A673 (cell line): ENCODE measurements around the gene LBHD2. TPM values are rescaled to one million over a fixed set of nuclear protein-coding genes. Genes with fewer than 3 reads are reported as not detected.

Experiments
- BruUV-seq: library from RNA; stranded (reverse); fragments of 400-500 nt; replicated peaks from 2 replicates; lab custom pipeline; 2021; lab: Mats Ljungman, UMichigan
- CTCF ChIA-PET: fragments of 300-600 bp; sonication (Branson Sonifier 250); formaldehyde crosslinking; loops from one replicate; lab custom pipeline; 2022; ENCODE audit warnings: antibody characterized with exemption; lab: Charles Lee
- POLR2A ChIA-PET: fragments of 300-600 bp; sonication (Branson Sonifier 250); formaldehyde crosslinking; loops from one replicate; lab custom pipeline; 2022; ENCODE audit warnings: antibody characterized with exemption; ENCODE audit not compliant: low non-redundant PET; lab: Charles Lee
- DNase-seq: peaks from one replicate; pipeline ENCODE4 v3.0.0-alpha.2; 2015; ENCODE audit warnings: low spot score
- H3K27ac ChIP-seq: fragments of 200-600 bp; sonication (generic); 2 replicates; pipeline ENCODE4 v1.5.1; 2016; ENCODE audit warnings: mixed run types, low read depth, mild to moderate bottlenecking, mixed read lengths, antibody characterized with exemption, low read length; ENCODE audit not compliant: poor library complexity, severe bottlenecking
- H3K27me3 ChIP-seq: fragments of 200-600 bp; sonication (generic); replicated peaks from 2 replicates; pipeline ENCODE4 v1.6.1; 2017; ENCODE audit warnings: mixed run types, low read depth, mild to moderate bottlenecking, mixed read lengths, antibody characterized with exemption, low read length; ENCODE audit not compliant: insufficient read depth, poor library complexity
- H3K36me3 ChIP-seq: fragments of 200-600 bp; sonication (generic); 2 replicates; pipeline ENCODE4 v1.6.1; 2016; ENCODE audit warnings: mixed run types, mild to moderate bottlenecking, mixed read lengths, antibody characterized with exemption, low read length; ENCODE audit not compliant: insufficient read depth, poor library complexity, severe bottlenecking
- H3K4me1 ChIP-seq: fragments of 200-600 bp; sonication (generic); 2 replicates; pipeline ENCODE4 v1.6.1; 2017; ENCODE audit warnings: mixed run types, mild to moderate bottlenecking, mixed read lengths, antibody characterized with exemption, low read length; ENCODE audit not compliant: insufficient read depth, poor library complexity, severe bottlenecking
- H3K4me3 ChIP-seq: fragments of 200-600 bp; sonication (generic); 2 replicates; pipeline ENCODE4 v1.5.1; 2016; ENCODE audit warnings: low read depth, mixed run types, mild to moderate bottlenecking, mixed read lengths, low read length; ENCODE audit not compliant: poor library complexity, severe bottlenecking
- H3K9me3 ChIP-seq: fragments of 200-600 bp; sonication (generic); 2 replicates; pipeline ENCODE4 v1.6.1; 2016; ENCODE audit warnings: mixed run types, low read depth, mild to moderate bottlenecking, mixed read lengths, antibody characterized with exemption, low read length; ENCODE audit not compliant: poor library complexity, severe bottlenecking
- CTCF ChIP-seq: fragments of 300-800, 200-600 bp; sonication (generic); conservative IDR thresholded peaks from 2 replicates; pipeline ENCODE4 v1.5.1; 2017; ENCODE audit warnings: low read depth, mild to moderate bottlenecking, antibody characterized with exemption, low read length, moderate library complexity, mixed read lengths
- EZH2 ChIP-seq: fragments of 200-600 bp; sonication (generic); IDR thresholded peaks from 2 replicates; pipeline ENCODE4 v1.6.1; 2017; ENCODE audit warnings: borderline replicate concordance, low read depth, mild to moderate bottlenecking, mixed read lengths, antibody characterized with exemption, low read length; ENCODE audit not compliant: poor library complexity, severe bottlenecking
- intact Hi-C: fragments of 100-400 bp; cut with micrococcal nuclease; formaldehyde crosslinking; loops from one replicate; pipeline ENCODE4 v1.10.0; 2022; ENCODE audit not compliant: unreplicated experiment
- total RNA-seq: library from RNA; stranded (reverse); gene quantifications from 2 replicates; pipeline ENCODE4 v1.2.3, GENCODE V29; 2021

The LBHD2 gene
- total RNA-seq, 1 experiment from 2014 or later: 0.99 TPM

- peaks cover 26% of the 10 kb centered on the region for H3K4me1 ChIP-seq
- DNase-seq: no peak
- ChIA-PET CTCF (no interaction called here), POLR2A (no interaction called here)
- TF ChIP-seq EZH2: no peak
- no peak for TF ChIP-seq CTCF
- H3K9me3 ChIP-seq: no peaks in the 10 kb centered on the region
- H3K27ac ChIP-seq: peak overlapping the region; percentile 82
- H3K36me3 ChIP-seq: no peaks in the 10 kb centered on the region
- H3K4me3 ChIP-seq: peak overlapping the region; percentile 84
- BruUV-seq: TSS peak; percentile 72
- intact Hi-C loops: no loop called here
- no peaks in the 10 kb centered on the region for H3K27me3 ChIP-seq
Measured at GRCh38 chr14:103055695-103056094, 28.3 kb upstream of the LBHD2 start.

- H3K36me3 ChIP-seq: no peaks in the 10 kb centered on the region
- peaks cover 24% of the 10 kb centered on the region for H3K4me1 ChIP-seq
- H3K27ac ChIP-seq: peak overlapping the region; percentile 82
- CTCF ChIA-PET: no interaction called here
- peak overlapping the region; percentile 84 for H3K4me3 ChIP-seq
- no TSS peak for BruUV-seq
- peak; percentile 92 for DNase-seq
- H3K9me3 ChIP-seq: no peaks in the 10 kb centered on the region
- intact Hi-C loops: no loop called here
- TF ChIP-seq EZH2: no peak
- TF ChIP-seq CTCF: no peak
- POLR2A ChIA-PET: no interaction called here
- no peaks in the 10 kb centered on the region for H3K27me3 ChIP-seq
Measured at GRCh38 chr14:103056322-103057027, 27.5 kb upstream of the LBHD2 start.

- TF ChIP-seq EZH2: no peak
- no peak for TF ChIP-seq CTCF
- H3K27me3 ChIP-seq: no peaks in the 10 kb centered on the region
- CTCF ChIA-PET: no interaction called here
- peak; percentile 27 for DNase-seq
- H3K27ac ChIP-seq: peak overlapping the region; percentile 82
- no peaks in the 10 kb centered on the region for H3K9me3 ChIP-seq
- POLR2A ChIA-PET: no interaction called here
- no peaks in the 10 kb centered on the region for H3K36me3 ChIP-seq
- H3K4me3 ChIP-seq: peak overlapping the region; percentile 84
- intact Hi-C loops: no loop called here
- BruUV-seq: no TSS peak
- peaks cover 24% of the 10 kb centered on the region for H3K4me1 ChIP-seq
Measured at GRCh38 chr14:103057028-103057371, 27.0 kb upstream of the LBHD2 start.
